Breast epithelium (tissue), 4 donors: ENCODE measurements around the gene SMARCA5. TPM values are rescaled to one million over a fixed set of nuclear protein-coding genes. Genes with fewer than 3 reads are reported as not detected.

Experiments used
- DNase-seq, 2 donors: peaks; one replicate each; pipeline ENCODE4 v3.0.0-alpha.2; 2019; ENCODE audit warnings: low spot score in 2 of 2
- H3K27ac ChIP-seq, 2 donors: fragments of 200-600 bp; sonication (generic) in 1 of 2; one replicate each; pipeline ENCODE4 v1.5.1; 2016 to 2019; ENCODE audit warnings: mild to moderate bottlenecking in 1 of 2
- H3K27me3 ChIP-seq, 2 donors: fragments of 200-600 bp; sonication (generic) in 1 of 2; one replicate each; pipeline versions ENCODE4 v1.5.1 to v1.6.0; 2017 to 2019; ENCODE audit warnings: control low read depth in 1 of 2, mild to moderate bottlenecking in 1 of 2
- H3K36me3 ChIP-seq: fragments of 200-600 bp; one replicate; pipeline ENCODE4 v1.5.1; 2019
- H3K4me1 ChIP-seq, 2 donors: fragments of 200-600 bp; sonication (generic); one replicate each; pipeline ENCODE4 v1.5.1; 2016 to 2019; ENCODE audit warnings: control low read depth in 1 of 2
- H3K4me3 ChIP-seq, 3 donors: fragments of 200-600 bp; sonication (generic); 1 replicate in 2 of 3; 2 replicates in 1 of 3; pipeline ENCODE4 v1.5.1; 2016 to 2019; ENCODE audit warnings: mild to moderate bottlenecking in 3 of 3, moderate library complexity in 2 of 3
- H3K9me3 ChIP-seq, 2 donors: fragments of 200-600 bp; sonication (generic) in 1 of 2; one replicate each; pipeline ENCODE4 v1.5.1; 2016 to 2019; ENCODE audit warnings: control low read depth in 1 of 2
- POLR2A ChIP-seq: fragments of 450-650 bp; IDR thresholded peaks from one replicate; pipeline ENCODE4 v1.6.1; 2016; ENCODE audit warnings: antibody characterized with exemption, mild to moderate bottlenecking, moderate library complexity
- POLR2AphosphoS5 ChIP-seq, 3 donors: sonication (generic); formaldehyde crosslinking; IDR thresholded peaks; one replicate each; pipeline ENCODE4 v1.6.1; 2017; ENCODE audit warnings: antibody characterized with exemption in 3 of 3
- intact Hi-C: fragments of 100-400 bp; cut with DNase I; formaldehyde crosslinking; loops from one replicate; pipeline ENCODE4 v1.15.1; 2023; ENCODE audit warnings: low total_unique reads
- total RNA-seq, 3 donors: library from RNA; depleted of rRNA; stranded (reverse); fragments of >200 nt; gene quantifications; one replicate each; pipeline ENCODE4 v1.1.0, GENCODE V29; 2016
- TF ChIP-seq, protein P1 (sequence below), 3 donors: fragments of 450-650 bp; IDR thresholded peaks; one replicate each; pipeline ENCODE4 v1.5.1; 2016 to 2017; ENCODE audit warnings: antibody characterized with exemption in 3 of 3, mild to moderate bottlenecking in 3 of 3, moderate library complexity in 3 of 3

SMARCA5 gene
- total RNA-seq, 3 donors from 2014 or later: 34.7 to 58.2 (median 53.4) TPM

DNA sequence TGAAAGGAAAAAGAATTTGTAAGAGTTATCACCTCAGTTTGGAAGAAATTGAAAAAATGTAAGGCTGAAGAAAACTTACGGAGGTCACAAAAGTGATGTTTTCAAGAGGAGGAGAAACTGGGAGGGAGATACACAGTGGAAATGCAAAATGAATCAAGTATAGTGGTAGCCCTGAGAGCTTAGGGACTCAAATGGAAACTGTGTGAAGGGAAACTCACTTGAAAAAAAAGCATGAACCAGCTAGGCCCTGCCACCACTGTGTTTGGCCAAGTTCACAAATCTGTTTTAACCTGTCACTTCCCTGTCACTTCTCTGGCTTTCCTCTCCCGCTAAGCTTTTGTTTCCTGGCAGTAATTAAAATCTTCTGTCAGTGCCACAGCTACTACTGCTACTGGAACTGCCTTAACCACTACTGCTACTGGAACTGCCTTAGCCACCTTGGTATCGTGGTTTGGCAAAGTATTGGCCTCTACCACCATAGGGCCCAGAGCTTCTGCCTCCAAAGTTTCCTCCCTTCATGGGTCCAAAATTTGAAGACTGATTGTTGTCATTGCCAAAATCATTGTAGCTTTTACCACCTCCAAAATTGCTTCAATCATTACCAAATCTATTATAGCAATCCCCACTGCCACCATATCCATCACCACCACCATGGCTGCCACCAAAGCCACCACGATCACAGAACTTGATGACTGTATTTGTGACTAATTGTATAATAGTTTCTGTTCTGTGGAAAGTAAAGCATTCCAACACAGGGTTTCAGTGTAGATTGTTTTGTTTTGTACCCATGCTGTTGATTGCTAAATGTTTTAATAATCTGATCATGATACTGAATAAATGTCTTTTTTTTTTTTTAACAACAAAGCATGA lies 41.5 kb downstream of the SMARCA5 start:
- intact Hi-C loops: no loop called here
- Histone ChIP-seq H3K27ac (no peak overlapping the region), H3K4me3 (no peak overlapping the region), H3K9me3 (no peaks in the 10 kb centered on the region), H3K27me3 (no peaks in the 10 kb centered on the region), H3K36me3 (no peaks in the 10 kb centered on the region), H3K4me1 (no peaks in the 10 kb centered on the region)
- TF ChIP-seq, protein P1, sequence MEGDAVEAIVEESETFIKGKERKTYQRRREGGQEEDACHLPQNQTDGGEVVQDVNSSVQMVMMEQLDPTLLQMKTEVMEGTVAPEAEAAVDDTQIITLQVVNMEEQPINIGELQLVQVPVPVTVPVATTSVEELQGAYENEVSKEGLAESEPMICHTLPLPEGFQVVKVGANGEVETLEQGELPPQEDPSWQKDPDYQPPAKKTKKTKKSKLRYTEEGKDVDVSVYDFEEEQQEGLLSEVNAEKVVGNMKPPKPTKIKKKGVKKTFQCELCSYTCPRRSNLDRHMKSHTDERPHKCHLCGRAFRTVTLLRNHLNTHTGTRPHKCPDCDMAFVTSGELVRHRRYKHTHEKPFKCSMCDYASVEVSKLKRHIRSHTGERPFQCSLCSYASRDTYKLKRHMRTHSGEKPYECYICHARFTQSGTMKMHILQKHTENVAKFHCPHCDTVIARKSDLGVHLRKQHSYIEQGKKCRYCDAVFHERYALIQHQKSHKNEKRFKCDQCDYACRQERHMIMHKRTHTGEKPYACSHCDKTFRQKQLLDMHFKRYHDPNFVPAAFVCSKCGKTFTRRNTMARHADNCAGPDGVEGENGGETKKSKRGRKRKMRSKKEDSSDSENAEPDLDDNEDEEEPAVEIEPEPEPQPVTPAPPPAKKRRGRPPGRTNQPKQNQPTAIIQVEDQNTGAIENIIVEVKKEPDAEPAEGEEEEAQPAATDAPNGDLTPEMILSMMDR (IDR thresholded peaks at IDR 0.05): no peak
- no peak for TF ChIP-seq POLR2AphosphoS5 (IDR thresholded peaks at IDR 0.05)
- no peak for TF ChIP-seq POLR2A
- DNase-seq: no peak

DNA sequence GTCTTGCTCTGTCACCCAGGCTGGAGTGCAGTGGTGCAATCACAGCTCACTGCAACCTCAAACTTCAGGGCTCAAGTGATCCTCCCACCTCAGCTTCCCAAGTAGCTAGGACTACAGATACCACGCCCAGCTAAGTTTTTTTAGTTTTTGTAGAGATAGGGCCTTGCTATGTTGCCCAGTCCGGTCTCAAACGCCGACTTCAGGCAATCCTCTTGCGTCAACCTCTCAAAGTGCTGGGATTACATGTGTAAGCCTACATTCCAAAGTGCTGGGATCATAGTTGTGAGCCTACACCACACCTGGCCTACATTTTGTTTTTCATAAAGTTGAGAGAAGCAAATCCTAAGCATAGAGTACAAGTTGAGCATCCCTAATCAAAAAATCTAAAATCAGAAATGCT lies 42.2 kb downstream of the SMARCA5 start:
- Histone ChIP-seq H3K27ac (no peak overlapping the region), H3K4me3 (no peak overlapping the region), H3K36me3 (no peaks in the 10 kb centered on the region), H3K9me3 (no peaks in the 10 kb centered on the region), H3K27me3 (no peaks in the 10 kb centered on the region), H3K4me1 (no peaks in the 10 kb centered on the region)
- intact Hi-C loops: no loop called here
- TF ChIP-seq POLR2AphosphoS5 (IDR thresholded peaks at IDR 0.05): no peak
- no peak for TF ChIP-seq POLR2A
- TF ChIP-seq, protein P1 (IDR thresholded peaks at IDR 0.05): no peak
- no peak for DNase-seq

DNA sequence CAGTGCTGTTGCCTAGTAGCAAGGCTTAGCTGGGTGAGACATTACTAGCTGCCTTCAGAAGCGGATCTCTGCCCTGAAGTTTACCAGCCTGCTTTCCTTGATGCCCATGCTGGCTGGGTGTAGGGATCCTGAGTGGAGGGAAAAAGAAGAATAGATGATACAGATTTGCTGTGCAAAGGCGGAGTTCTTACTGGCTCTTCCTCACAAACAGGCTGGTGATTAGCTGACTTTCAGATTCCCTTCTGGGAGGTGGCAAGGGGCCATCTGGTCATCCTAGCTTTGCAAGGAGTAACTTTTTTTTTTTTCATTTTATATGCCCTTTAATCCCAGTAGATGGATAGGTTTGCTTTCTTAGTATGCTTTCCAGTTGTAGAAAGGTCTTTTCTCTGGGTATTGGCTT lies 44.8 kb downstream of the SMARCA5 start:
- Histone ChIP-seq H3K27ac (no peak overlapping the region), H3K9me3 (no peaks in the 10 kb centered on the region), H3K4me1 (no peaks in the 10 kb centered on the region), H3K27me3 (no peaks in the 10 kb centered on the region), H3K4me3 (no peak overlapping the region), H3K36me3 (no peaks in the 10 kb centered on the region)
- DNase-seq: no peak
- TF ChIP-seq POLR2AphosphoS5 (IDR thresholded peaks at IDR 0.05) (no peak), POLR2A (no peak)
- TF ChIP-seq, protein P1 (IDR thresholded peaks at IDR 0.05): no peak
- intact Hi-C loops: no loop called here

DNA sequence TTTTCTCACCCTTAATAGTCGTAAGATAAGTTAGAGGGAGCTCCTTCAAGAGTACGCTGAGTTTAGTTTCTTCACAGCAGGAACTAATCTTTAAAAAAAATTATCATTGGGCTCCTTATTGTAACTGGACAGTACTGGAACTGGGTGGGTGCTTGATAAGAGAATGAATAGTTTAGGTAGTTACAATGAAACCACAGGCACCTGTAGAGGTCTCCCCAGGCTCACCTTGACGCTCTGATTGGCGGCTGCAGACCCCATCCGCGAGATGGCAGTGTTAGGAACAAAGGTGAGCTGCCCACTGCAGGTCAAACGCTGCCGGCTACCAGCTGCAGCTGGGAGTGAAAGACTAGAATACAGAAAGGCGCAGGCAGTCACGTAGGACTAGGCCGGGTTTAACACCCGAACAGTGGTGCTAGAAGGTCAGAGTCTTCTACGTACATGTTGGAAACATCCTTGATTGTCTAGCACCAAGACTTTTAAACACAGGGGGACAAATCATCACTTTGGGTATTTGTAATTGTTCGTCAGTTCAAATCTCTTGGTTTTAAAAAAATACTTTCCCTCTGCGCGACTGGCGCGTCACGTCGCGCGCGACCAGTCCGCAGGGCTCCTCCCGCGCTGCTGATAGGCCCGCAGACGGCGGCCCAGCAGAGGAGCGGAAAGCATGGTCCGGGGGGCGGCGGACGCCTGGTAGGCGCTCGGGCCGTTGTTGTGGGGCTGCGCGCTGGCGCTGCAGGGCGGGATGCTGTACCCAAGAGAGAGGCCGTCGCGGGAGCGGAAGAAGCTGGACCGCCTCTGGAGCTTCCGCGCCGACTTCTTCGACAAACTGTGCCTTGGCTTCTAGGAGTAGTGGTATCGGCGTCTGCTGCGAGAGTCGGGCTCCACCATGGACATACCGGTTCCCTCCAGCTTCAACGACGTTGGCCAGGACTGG lies 45.6 kb downstream of the SMARCA5 start:
- Histone ChIP-seq H3K27ac (peak overlapping the region; percentile 45 to 68), H3K27me3 (no peaks in the 10 kb centered on the region), H3K36me3 (no peaks in the 10 kb centered on the region), H3K4me1 (no peaks in the 10 kb centered on the region), H3K9me3 (no peaks in the 10 kb centered on the region), H3K4me3 (peak overlapping the region; percentile 45 to 83 (median 59))
- TF ChIP-seq POLR2AphosphoS5 (IDR thresholded peaks at IDR 0.05): peak in 2 of 3 donors; percentile 7 to 9
- TF ChIP-seq, protein P1 (IDR thresholded peaks at IDR 0.05): peak in 2 of 3 donors; percentile 41 to 45
- no peak for TF ChIP-seq POLR2A
- intact Hi-C loops: no loop called here
- peak; percentile 62 to 67 for DNase-seq
